Measurements from ENCODE around the gene CSDE1.

DNA sequence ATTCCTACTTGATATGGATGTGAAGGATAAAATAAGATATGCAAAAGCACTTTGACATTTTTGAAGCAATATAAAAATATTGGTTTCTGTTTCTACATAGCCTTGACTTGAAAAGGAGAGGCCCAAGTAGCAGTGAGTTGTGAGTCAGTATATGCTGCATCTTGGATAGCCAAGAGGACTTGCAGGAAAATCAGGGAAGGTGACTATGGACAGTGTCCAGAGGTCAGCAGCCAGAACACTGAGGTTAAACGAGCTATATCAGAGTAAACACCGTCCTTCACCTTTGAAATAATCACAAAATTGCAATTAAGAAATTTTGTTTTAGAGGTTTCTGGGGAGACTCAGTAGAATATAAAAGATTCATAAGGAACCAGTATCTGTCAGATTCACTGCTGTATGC lies 55.9 kb downstream of the CSDE1 start:
- no peak for TF ChIP-seq EZH2 (IDR thresholded peaks at IDR 0.05; ENCODE audit: borderline replicate concordance, low read length)
- TF ChIP-seq, protein P1, sequence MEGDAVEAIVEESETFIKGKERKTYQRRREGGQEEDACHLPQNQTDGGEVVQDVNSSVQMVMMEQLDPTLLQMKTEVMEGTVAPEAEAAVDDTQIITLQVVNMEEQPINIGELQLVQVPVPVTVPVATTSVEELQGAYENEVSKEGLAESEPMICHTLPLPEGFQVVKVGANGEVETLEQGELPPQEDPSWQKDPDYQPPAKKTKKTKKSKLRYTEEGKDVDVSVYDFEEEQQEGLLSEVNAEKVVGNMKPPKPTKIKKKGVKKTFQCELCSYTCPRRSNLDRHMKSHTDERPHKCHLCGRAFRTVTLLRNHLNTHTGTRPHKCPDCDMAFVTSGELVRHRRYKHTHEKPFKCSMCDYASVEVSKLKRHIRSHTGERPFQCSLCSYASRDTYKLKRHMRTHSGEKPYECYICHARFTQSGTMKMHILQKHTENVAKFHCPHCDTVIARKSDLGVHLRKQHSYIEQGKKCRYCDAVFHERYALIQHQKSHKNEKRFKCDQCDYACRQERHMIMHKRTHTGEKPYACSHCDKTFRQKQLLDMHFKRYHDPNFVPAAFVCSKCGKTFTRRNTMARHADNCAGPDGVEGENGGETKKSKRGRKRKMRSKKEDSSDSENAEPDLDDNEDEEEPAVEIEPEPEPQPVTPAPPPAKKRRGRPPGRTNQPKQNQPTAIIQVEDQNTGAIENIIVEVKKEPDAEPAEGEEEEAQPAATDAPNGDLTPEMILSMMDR (conservative IDR thresholded peaks at IDR 0.05 in 1 of 2, IDR thresholded peaks at IDR 0.05 in 1 of 2; ENCODE audit: extremely low read depth in 1 of 2, insufficient read depth in 1 of 2, low read depth in 1 of 2, low read length in 2 of 2), result no peak
